ENCODE data around the gene OR7G3. TPM values are rescaled to one million over a fixed set of nuclear protein-coding genes. Genes with fewer than 3 reads are reported as not detected.

OR7G3 gene
- total and polyA plus RNA-seq, 2 of the 8 experiments (the other 6 are each of a cell fraction or from before 2014, with no cell fraction given): not detected

GRCh38 chr19:9149997-9150396 lies 23.2 kb upstream of the OR7G3 start:
- Histone ChIP-seq H2BK20ac (ENCODE audit: low read length) (no peak overlapping the region), H3K4me3 (ENCODE audit: extremely low read depth in 1 of 4, insufficient read depth in 2 of 4, low read depth in 3 of 4, low read length in 4 of 4) (no peak overlapping the region)
- POLR2A ChIA-PET (ENCODE audit: partially characterized antibody): no interaction called here

More at GRCh38 chr19:9149997-9150396, 23.2 kb upstream of the OR7G3 start:
- H2BK5ac ChIP-seq (ENCODE audit: low read depth, low read length): no peak overlapping the region
- no peak overlapping the region for H3K18ac ChIP-seq (ENCODE audit: extremely low read depth, low read length)
- no peak overlapping the region for H2AK5ac ChIP-seq (ENCODE audit: low read depth, low read length)
- H3K4ac ChIP-seq (replicated peaks; ENCODE audit: insufficient read length, low read depth, low read length): no peak overlapping the region
- peaks cover 2 to 48% (median 11%) of the 10 kb centered on the region in 4 experiments; a peak in 5 of 8 replicates for H3K36me3 ChIP-seq (ENCODE audit: control insufficient read depth in 2 of 4, insufficient read depth in 4 of 4, low read length in 3 of 4)
- DNase-seq (ENCODE audit: low read depth in 1 of 2, low spot score in 2 of 2) (no peak), FAIRE-seq (no peak)
- peaks cover 80 to 99% of the 10 kb centered on the region in 2 experiments for H3K79me2 ChIP-seq (ENCODE audit: control insufficient read depth in 1 of 2, insufficient read depth in 2 of 2, low read length in 2 of 2)
- H2BK120ac ChIP-seq (replicated peaks; ENCODE audit: low read depth, low read length): no peak overlapping the region
- no peak overlapping the region for H3K9ac ChIP-seq (replicated peaks in 1 of 4; ENCODE audit: extremely low read depth in 1 of 4, low read depth in 3 of 4, low read length in 3 of 4)
- H3K23me2 ChIP-seq (ENCODE audit: low read depth, low read length): no peaks in the 10 kb centered on the region
- TF ChIP-seq MAX (IDR thresholded peaks at IDR 0.05) (no peak), HDAC2 (IDR thresholded peaks at IDR 0.05; ENCODE audit: borderline replicate concordance in 1 of 2, low read depth in 2 of 2, low read length in 2 of 2) (no peak), SUZ12 (IDR thresholded peaks at IDR 0.05; ENCODE audit: low read length) (no peak), PHF8 (conservative IDR thresholded peaks at IDR 0.05; ENCODE audit: low read depth, low read length) (no peak), CBX8 (IDR thresholded peaks at IDR 0.05; ENCODE audit: borderline replicate concordance, low read depth, low read length) (no peak)
- H2BK12ac ChIP-seq (ENCODE audit: low read depth, low read length): no peak overlapping the region
- no peak overlapping the region for H2BK15ac ChIP-seq (ENCODE audit: low read length)
- H3K4me2 ChIP-seq (ENCODE audit: insufficient read depth in 1 of 2, low read depth in 2 of 2, low read length in 2 of 2): no peak overlapping the region
- no peak overlapping the region for H4K91ac ChIP-seq (replicated peaks; ENCODE audit: insufficient read length, low read length)
- peaks cover 0 to 10% of the 10 kb centered on the region in 2 experiments for H4K20me1 ChIP-seq (replicated peaks in 1 of 2; ENCODE audit: control insufficient read depth in 1 of 2, insufficient read depth in 2 of 2, low read length in 2 of 2)
- no peak overlapping the region for H4K8ac ChIP-seq (ENCODE audit: extremely low read depth, insufficient read depth, low read length)
- no peak overlapping the region for H3K23ac ChIP-seq (ENCODE audit: insufficient read length)
- peaks cover 11% of the 10 kb centered on the region for H3K79me1 ChIP-seq (ENCODE audit: low read depth, low read length)
- no peak overlapping the region for H3K56ac ChIP-seq (replicated peaks; ENCODE audit: insufficient read length, low read depth, low read length)
- no peak overlapping the region for H4K5ac ChIP-seq (ENCODE audit: insufficient read length, low read depth, low read length)
- H3K27me3 ChIP-seq (replicated peaks in 1 of 4; ENCODE audit: control insufficient read depth in 3 of 4, extremely low read depth in 1 of 4, insufficient read depth in 3 of 4, low read length in 3 of 4): no peaks in the 10 kb centered on the region
- no peaks in the 10 kb centered on the region for H3K4me1 ChIP-seq (replicated peaks in 1 of 4; ENCODE audit: control insufficient read depth in 3 of 4, insufficient read depth in 4 of 4, low read length in 3 of 4)
- CTCF ChIA-PET (ENCODE audit: partially characterized antibody): no interaction called here
- H3K27ac ChIP-seq (ENCODE audit: low read depth, low read length): no peak overlapping the region
- 88% methylated on average over 4 of the region's 4 CpGs; no CpG with 5 or more reads in 1 of the 2 experiments for WGBS, 2 experiments (ENCODE audit: extremely low coverage in 1 of 2, insufficient coverage in 1 of 2, insufficient read length in 1 of 2, insufficient replicate concordance in 2 of 2, low coverage in 1 of 2, low lambda C conversion rate in 2 of 2, missing lambda C conversion rate in 1 of 2)
- H3K14ac ChIP-seq (ENCODE audit: insufficient read length): no peak overlapping the region
- H3K9me3 ChIP-seq (ENCODE audit: insufficient read depth in 2 of 2, low read depth in 1 of 2, low read length in 1 of 2): peaks cover 30 to 40% of the 10 kb centered on the region in 2 experiments
- H2AFZ ChIP-seq (ENCODE audit: low read length): no peak overlapping the region

Measured in H1 (cell line).